Activated naive CD8-positive, alpha-beta T cell treated with anti-CD3 and anti-CD28 coated beads, Interleukin-2, amount 10 ng/mL, durations not matched to agents 7 days and 5 days (primary cell): ENCODE data around the gene PELO. TPM values are rescaled to one million over a fixed set of nuclear protein-coding genes. Genes with fewer than 3 reads are reported as not detected.
"Not testable (repeated sequence)": the region's sequence is repeated elsewhere in the genome, so short reads cannot be mapped to it uniquely, and the experiment has no call there.

Experiments
- ATAC-seq: fragments of 150-1000 bp; cut with Tn5 transposase; one replicate; pipeline ENCODE4 v1.10.0; 2021; ENCODE audit warnings: low read depth, moderate library complexity
- POLR2A ChIA-PET: fragments of 350-600 bp; sonication (Branson Sonifier 250); formaldehyde crosslinking; loops from one replicate; lab custom pipeline; 2021; ENCODE audit warnings: antibody characterized with exemption; lab: Charles Lee
- DNase-seq: peaks from one replicate; pipeline ENCODE4 v3.0.0; 2021
- H3K27ac Mint-ChIP-seq: one replicate; pipeline ENCODE4 v1.8.0; 2022; ENCODE audit warnings: mild to moderate bottlenecking, mixed read lengths
- H3K27me3 Mint-ChIP-seq: one replicate; pipeline ENCODE4 v1.8.0; 2022; ENCODE audit warnings: mild to moderate bottlenecking, moderate library complexity, mixed read lengths
- H3K36me3 Mint-ChIP-seq: one replicate; pipeline ENCODE4 v1.8.0; 2021; ENCODE audit warnings: mild to moderate bottlenecking, mixed read lengths
- H3K4me1 Mint-ChIP-seq: one replicate; pipeline ENCODE4 v1.8.0; 2021; ENCODE audit warnings: mixed read lengths
- H3K4me3 Mint-ChIP-seq: one replicate; pipeline ENCODE4 v1.8.0; 2022; ENCODE audit warnings: mild to moderate bottlenecking, moderate library complexity, mixed read lengths
- H3K9me3 Mint-ChIP-seq: one replicate; pipeline ENCODE4 v1.8.0; 2021; ENCODE audit warnings: mixed read lengths
- total RNA-seq, 2 experiments: library from RNA; stranded (reverse); gene quantifications; one replicate each; pipeline ENCODE4 v1.2.3, GENCODE V29; 2021

The PELO gene
- total RNA-seq: 10 to 100 TPM; 24.0 to 24.2 TPM

GRCh38 chr5:52787600-52788504 is at the start of gene PELO, which contains the start of gene ITGA1:
TSS of gene PELO (plus strand) at chr5:52787916. CDS start at chr5:52800395, 12,479 bp downstream.
TSS of gene ITGA1 (plus strand) at chr5:52787916. CDS start at chr5:52788354, 438 bp downstream.
- H3K27ac Mint-ChIP-seq: peak within 1 kb of the TSS; percentile 78
- H3K4me1 Mint-ChIP-seq: peaks cover 34% of the 10 kb centered on the region
- POLR2A ChIA-PET: interaction anchor here (1.3 to 2.4 kb wide), 3 partner anchors 12 to 62 kb away, joined by 5 to 21 read pairs (median 8); no protein-coding TSS in a partner anchor
- H3K36me3 Mint-ChIP-seq: peaks cover 9% of the 10 kb centered on the region
- H3K27me3 Mint-ChIP-seq: no peaks in the 10 kb centered on the region
- ATAC-seq (peak; percentile 87), DNase-seq (peak; percentile 69)
- H3K9me3 Mint-ChIP-seq: no peaks in the 10 kb centered on the region
- H3K4me3 Mint-ChIP-seq: peak within 1 kb of the TSS; percentile 90

GRCh38 chr5:52738095-52738506 is 49.6 kb upstream of the PELO start:
- H3K9me3 Mint-ChIP-seq: peaks cover 6% of the 10 kb centered on the region
- POLR2A ChIA-PET: interaction anchor here (1.0 to 1.4 kb wide), 3 partner anchors 12 to 62 kb away, joined by 3 to 5 read pairs (median 4); no protein-coding TSS in a partner anchor
- H3K27ac Mint-ChIP-seq: peak overlapping the region; percentile 44
- DNase-seq (no peak), ATAC-seq (no peak)
- H3K36me3 Mint-ChIP-seq: peaks cover 15% of the 10 kb centered on the region
- peaks cover 25% of the 10 kb centered on the region for H3K4me1 Mint-ChIP-seq
- peak overlapping the region; percentile 37 for H3K4me3 Mint-ChIP-seq
- H3K27me3 Mint-ChIP-seq: no peaks in the 10 kb centered on the region

- peaks cover 6% of the 10 kb centered on the region for H3K9me3 Mint-ChIP-seq
- DNase-seq: no peak
- no peak overlapping the region for H3K4me3 Mint-ChIP-seq
- no peak for ATAC-seq
- no peaks in the 10 kb centered on the region for H3K27me3 Mint-ChIP-seq
- peaks cover 37% of the 10 kb centered on the region for H3K4me1 Mint-ChIP-seq
- POLR2A ChIA-PET: interaction anchor here (0.8 to 1.4 kb wide), 2 partner anchors 14 to 37 kb away, joined by 3 read pairs; no protein-coding TSS in a partner anchor
- no peak overlapping the region for H3K27ac Mint-ChIP-seq
- peaks cover 16% of the 10 kb centered on the region for H3K36me3 Mint-ChIP-seq
Observed at GRCh38 chr5:52740007-52740406, 47.7 kb upstream of the PELO start.

- Mint-ChIP-seq H3K27ac (peak overlapping the region; percentile 90), H3K9me3 (peaks cover 7% of the 10 kb centered on the region), H3K36me3 (peaks cover 19% of the 10 kb centered on the region), H3K27me3 (no peaks in the 10 kb centered on the region), H3K4me1 (peaks cover 44% of the 10 kb centered on the region), H3K4me3 (peak overlapping the region; percentile 57)
- peak; percentile 41 for ATAC-seq
- POLR2A ChIA-PET: interaction anchor here (0.7 to 1.3 kb wide), 4 partner anchors 15 to 36 kb away, joined by 3 to 5 read pairs (median 3); no protein-coding TSS in a partner anchor
- DNase-seq: no peak
Observed at GRCh38 chr5:52743012-52743411, 44.7 kb upstream of the PELO start.

GRCh38 chr5:52743529-52743928 is 44.2 kb upstream of the PELO start:
- peak overlapping the region; percentile 90 for H3K27ac Mint-ChIP-seq
- peaks cover 44% of the 10 kb centered on the region for H3K4me1 Mint-ChIP-seq
- no peak for DNase-seq
- peak overlapping the region; percentile 57 for H3K4me3 Mint-ChIP-seq
- peaks cover 15% of the 10 kb centered on the region for H3K36me3 Mint-ChIP-seq
- POLR2A ChIA-PET: interaction anchor here (0.7 to 1.3 kb wide), 5 partner anchors 16 to 36 kb away, joined by 3 to 5 read pairs (median 3); no protein-coding TSS in a partner anchor
- peak; percentile 23 for ATAC-seq
- no peaks in the 10 kb centered on the region for H3K27me3 Mint-ChIP-seq
- H3K9me3 Mint-ChIP-seq: peaks cover 7% of the 10 kb centered on the region

- Mint-ChIP-seq H3K4me3 (peak overlapping the region; percentile 57), H3K27me3 (no peaks in the 10 kb centered on the region), H3K27ac (peak overlapping the region; percentile 90), H3K36me3 (peaks cover 15% of the 10 kb centered on the region), H3K9me3 (peaks cover 7% of the 10 kb centered on the region), H3K4me1 (peaks cover 45% of the 10 kb centered on the region)
- DNase-seq (no peak), ATAC-seq (peak; percentile 96)
- POLR2A ChIA-PET: interaction anchor here (0.7 to 1.3 kb wide), 5 partner anchors 16 to 37 kb away, joined by 3 to 5 read pairs (median 3); no protein-coding TSS in a partner anchor
Observed at GRCh38 chr5:52743970-52744369, 43.7 kb upstream of the PELO start.

- peaks cover 49% of the 10 kb centered on the region for H3K4me1 Mint-ChIP-seq
Observed at GRCh38 chr5:52744867-52745458, 42.8 kb upstream of the PELO start.

GRCh38 chr5:52746539-52746938 is 41.2 kb upstream of the PELO start:
- POLR2A ChIA-PET: no interaction called here
- H3K4me3 Mint-ChIP-seq: no peak overlapping the region
- peaks cover 9% of the 10 kb centered on the region for H3K36me3 Mint-ChIP-seq
- H3K9me3 Mint-ChIP-seq: peaks cover 3% of the 10 kb centered on the region
- DNase-seq (no peak), ATAC-seq (no peak)
- H3K27me3 Mint-ChIP-seq: no peaks in the 10 kb centered on the region
- H3K27ac Mint-ChIP-seq: no peak overlapping the region
- peaks cover 47% of the 10 kb centered on the region for H3K4me1 Mint-ChIP-seq

More at GRCh38 chr5:52744867-52745458, 42.8 kb upstream of the PELO start:
- ATAC-seq, DNase-seq, H3K9me3 Mint-ChIP-seq, H3K27me3 Mint-ChIP-seq: not testable (repeated sequence)
- peak overlapping the region; percentile 44 for H3K27ac Mint-ChIP-seq
- peak overlapping the region; percentile 3 for H3K4me3 Mint-ChIP-seq
- POLR2A ChIA-PET: interaction anchor here (0.6 to 0.7 kb wide), 3 partner anchors 15 to 54 kb away, joined by 3 to 4 read pairs (median 3); no protein-coding TSS in a partner anchor
- peaks cover 12% of the 10 kb centered on the region for H3K36me3 Mint-ChIP-seq

GRCh38 chr5:52748590-52748989 is 39.1 kb upstream of the PELO start:
- Mint-ChIP-seq H3K9me3 (peaks cover 1% of the 10 kb centered on the region), H3K4me1 (peaks cover 32% of the 10 kb centered on the region), H3K27me3 (no peaks in the 10 kb centered on the region), H3K27ac (no peak overlapping the region), H3K36me3 (peaks cover 10% of the 10 kb centered on the region), H3K4me3 (no peak overlapping the region)
- POLR2A ChIA-PET: no interaction called here
- ATAC-seq (peak; percentile 23), DNase-seq (no peak)

GRCh38 chr5:52749666-52750065 is 38.0 kb upstream of the PELO start:
- H3K27me3 Mint-ChIP-seq: no peaks in the 10 kb centered on the region
- H3K27ac Mint-ChIP-seq: no peak overlapping the region
- no peak overlapping the region for H3K4me3 Mint-ChIP-seq
- ATAC-seq (no peak), DNase-seq (no peak)
- peaks cover 24% of the 10 kb centered on the region for H3K4me1 Mint-ChIP-seq
- H3K36me3 Mint-ChIP-seq: peaks cover 9% of the 10 kb centered on the region
- H3K9me3 Mint-ChIP-seq: peaks cover 1% of the 10 kb centered on the region
- POLR2A ChIA-PET: no interaction called here

- Mint-ChIP-seq H3K4me3 (no peak overlapping the region), H3K27ac (no peak overlapping the region), H3K36me3 (peaks cover 2% of the 10 kb centered on the region)
Observed at GRCh38 chr5:52751137-52751536, 36.6 kb upstream of the PELO start.

GRCh38 chr5:52754051-52754450 is 33.7 kb upstream of the PELO start:
- DNase-seq (no peak), ATAC-seq (no peak)
- H3K4me1 Mint-ChIP-seq: peaks cover 5% of the 10 kb centered on the region
- H3K4me3 Mint-ChIP-seq: no peak overlapping the region
- POLR2A ChIA-PET: interaction anchor here (0.8 kb wide), 1 partner anchor 17 kb away, joined by 3 read pairs; no protein-coding TSS in a partner anchor
- H3K27ac Mint-ChIP-seq: no peak overlapping the region
- no peaks in the 10 kb centered on the region for H3K27me3 Mint-ChIP-seq
- H3K9me3 Mint-ChIP-seq: no peaks in the 10 kb centered on the region
- H3K36me3 Mint-ChIP-seq: peaks cover 2% of the 10 kb centered on the region

More at GRCh38 chr5:52751137-52751536, 36.6 kb upstream of the PELO start:
- no peak for ATAC-seq
- DNase-seq: no peak
- peaks cover 14% of the 10 kb centered on the region for H3K4me1 Mint-ChIP-seq
- H3K9me3 Mint-ChIP-seq: peaks cover 1% of the 10 kb centered on the region
- POLR2A ChIA-PET: no interaction called here
- H3K27me3 Mint-ChIP-seq: no peaks in the 10 kb centered on the region

GRCh38 chr5:52757527-52757926 is 30.2 kb upstream of the PELO start:
- H3K4me1 Mint-ChIP-seq: no peaks in the 10 kb centered on the region
- no peak for ATAC-seq
- no peak for DNase-seq
- H3K9me3 Mint-ChIP-seq: peaks cover 3% of the 10 kb centered on the region
- no peak overlapping the region for H3K4me3 Mint-ChIP-seq
- H3K27me3 Mint-ChIP-seq: no peaks in the 10 kb centered on the region
- POLR2A ChIA-PET: no interaction called here
- no peak overlapping the region for H3K27ac Mint-ChIP-seq
- H3K36me3 Mint-ChIP-seq: peaks cover 4% of the 10 kb centered on the region
